Ishikawa (cell line): ENCODE results near the gene VPS72.

ENCODE experiments used
- EGR1 ChIP-seq: IDR thresholded peaks from 2 replicates; pipeline ENCODE4 v1.6.1; 2012
- EP300 ChIP-seq: IDR thresholded peaks from 2 replicates; pipeline ENCODE4 v1.6.1; 2012; ENCODE audit warnings: borderline replicate concordance
- FOXM1 ChIP-seq: IDR thresholded peaks from 2 replicates; pipeline ENCODE4 v1.6.1; 2012; ENCODE audit warnings: low read depth, borderline replicate concordance
- RAD21 ChIP-seq: IDR thresholded peaks from 2 replicates; pipeline ENCODE4 v1.6.1; 2012; ENCODE audit warnings: low read depth
- TAF1 ChIP-seq: IDR thresholded peaks from 2 replicates; pipeline ENCODE4 v1.6.1; 2012; ENCODE audit warnings: low read depth, mild to moderate bottlenecking
- TCF12 ChIP-seq: IDR thresholded peaks from 2 replicates; pipeline ENCODE4 v1.6.1; 2012; ENCODE audit warnings: low read depth
- ZBTB7A ChIP-seq: IDR thresholded peaks from 2 replicates; pipeline ENCODE4 v1.6.1; 2012; ENCODE audit warnings: low read depth
- TF ChIP-seq, protein P1 (sequence below): IDR thresholded peaks from 2 replicates; pipeline ENCODE4 v1.6.1; 2012
- TF ChIP-seq, protein P2 (sequence below): IDR thresholded peaks from 2 replicates; pipeline ENCODE4 v1.6.1; 2012; ENCODE audit warnings: low read depth, mild to moderate bottlenecking

GRCh38 chr1:151192047-151192446 lies 2.0 kb upstream of the VPS72 start:
- TF ChIP-seq RAD21 (no peak), EP300 (no peak), ZBTB7A (no peak), TAF1 (no peak), EGR1 (no peak), FOXM1 (no peak), TCF12 (no peak)
- TF ChIP-seq, protein P1, sequence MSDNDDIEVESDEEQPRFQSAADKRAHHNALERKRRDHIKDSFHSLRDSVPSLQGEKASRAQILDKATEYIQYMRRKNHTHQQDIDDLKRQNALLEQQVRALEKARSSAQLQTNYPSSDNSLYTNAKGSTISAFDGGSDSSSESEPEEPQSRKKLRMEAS, result no peak
- TF ChIP-seq, protein P2, sequence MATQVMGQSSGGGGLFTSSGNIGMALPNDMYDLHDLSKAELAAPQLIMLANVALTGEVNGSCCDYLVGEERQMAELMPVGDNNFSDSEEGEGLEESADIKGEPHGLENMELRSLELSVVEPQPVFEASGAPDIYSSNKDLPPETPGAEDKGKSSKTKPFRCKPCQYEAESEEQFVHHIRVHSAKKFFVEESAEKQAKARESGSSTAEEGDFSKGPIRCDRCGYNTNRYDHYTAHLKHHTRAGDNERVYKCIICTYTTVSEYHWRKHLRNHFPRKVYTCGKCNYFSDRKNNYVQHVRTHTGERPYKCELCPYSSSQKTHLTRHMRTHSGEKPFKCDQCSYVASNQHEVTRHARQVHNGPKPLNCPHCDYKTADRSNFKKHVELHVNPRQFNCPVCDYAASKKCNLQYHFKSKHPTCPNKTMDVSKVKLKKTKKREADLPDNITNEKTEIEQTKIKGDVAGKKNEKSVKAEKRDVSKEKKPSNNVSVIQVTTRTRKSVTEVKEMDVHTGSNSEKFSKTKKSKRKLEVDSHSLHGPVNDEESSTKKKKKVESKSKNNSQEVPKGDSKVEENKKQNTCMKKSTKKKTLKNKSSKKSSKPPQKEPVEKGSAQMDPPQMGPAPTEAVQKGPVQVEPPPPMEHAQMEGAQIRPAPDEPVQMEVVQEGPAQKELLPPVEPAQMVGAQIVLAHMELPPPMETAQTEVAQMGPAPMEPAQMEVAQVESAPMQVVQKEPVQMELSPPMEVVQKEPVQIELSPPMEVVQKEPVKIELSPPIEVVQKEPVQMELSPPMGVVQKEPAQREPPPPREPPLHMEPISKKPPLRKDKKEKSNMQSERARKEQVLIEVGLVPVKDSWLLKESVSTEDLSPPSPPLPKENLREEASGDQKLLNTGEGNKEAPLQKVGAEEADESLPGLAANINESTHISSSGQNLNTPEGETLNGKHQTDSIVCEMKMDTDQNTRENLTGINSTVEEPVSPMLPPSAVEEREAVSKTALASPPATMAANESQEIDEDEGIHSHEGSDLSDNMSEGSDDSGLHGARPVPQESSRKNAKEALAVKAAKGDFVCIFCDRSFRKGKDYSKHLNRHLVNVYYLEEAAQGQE, result no peak
